OCI-LY1 (cell line): ENCODE data around the gene PDZRN3.

Experiments
- H2AFZ ChIP-seq: fragments of 200-600 bp; sonication (generic), shearing (Covaris generic); 2 replicates; pipeline ENCODE4 v1.6.0; 2014; ENCODE audit warnings: antibody characterized with exemption, mild to moderate bottlenecking, low read length
- H3F3A ChIP-seq: fragments of 200-600 bp; sonication (generic), shearing (Covaris generic); 2 replicates; pipeline ENCODE4 v1.6.0; 2014; ENCODE audit warnings: mild to moderate bottlenecking, antibody characterized with exemption, low read length, moderate library complexity; ENCODE audit not compliant: insufficient read depth
- H3K27ac ChIP-seq: fragments of 200-600 bp; sonication (generic); 2 replicates; pipeline ENCODE4 v1.5.1; 2014; ENCODE audit warnings: low read length, mixed run types, mild to moderate bottlenecking, low read depth; ENCODE audit not compliant: poor library complexity, severe bottlenecking
- H3K27me3 ChIP-seq: fragments of 200-600 bp; sonication (generic); 2 replicates; pipeline ENCODE4 v1.6.0; 2014; ENCODE audit warnings: antibody characterized with exemption, mild to moderate bottlenecking, low read length, moderate library complexity; ENCODE audit not compliant: insufficient read depth
- H3K36me3 ChIP-seq: fragments of 200-600 bp; sonication (generic); 2 replicates; pipeline ENCODE4 v1.6.1; 2014; ENCODE audit warnings: mild to moderate bottlenecking, antibody characterized with exemption, low read length, moderate library complexity, mixed read lengths; ENCODE audit not compliant: insufficient read depth
- H3K4me1 ChIP-seq: fragments of 200-600 bp; sonication (generic); 2 replicates; pipeline ENCODE4 v1.5.1; 2014; ENCODE audit warnings: mild to moderate bottlenecking, low read length, moderate library complexity; ENCODE audit not compliant: insufficient read depth, severe bottlenecking
- H3K4me2 ChIP-seq: fragments of 200-600 bp; sonication (generic), shearing (Covaris generic); 2 replicates; pipeline ENCODE4 v1.6.1; 2014; ENCODE audit warnings: low read length
- H3K4me3 ChIP-seq: fragments of 200-600 bp; sonication (generic); 2 replicates; pipeline ENCODE4 v1.5.1; 2014; ENCODE audit warnings: low read length, low read depth, mild to moderate bottlenecking, mixed read lengths; ENCODE audit not compliant: poor library complexity, severe bottlenecking
- H3K79me2 ChIP-seq: fragments of 200-600 bp; shearing (Covaris generic); 2 replicates; pipeline ENCODE4 v1.6.1; 2016; ENCODE audit warnings: mixed run types, low read length, mixed read lengths; ENCODE audit not compliant: insufficient read depth
- H3K9ac ChIP-seq: fragments of 200-600 bp; sonication (generic), shearing (Covaris generic); 2 replicates; pipeline ENCODE4 v1.6.1; 2014; ENCODE audit warnings: mild to moderate bottlenecking, low read length, mixed read lengths
- H3K9me2 ChIP-seq: fragments of 200-600 bp; sonication (generic), shearing (Covaris generic); 2 replicates; pipeline ENCODE4 v1.6.1; 2014; ENCODE audit warnings: low read depth, mild to moderate bottlenecking, low read length, mixed read lengths
- H3K9me3 ChIP-seq: fragments of 200-600 bp; shearing (Covaris generic); 2 replicates; pipeline ENCODE4 v1.6.1; 2014; ENCODE audit warnings: low read length, mixed read lengths
- H4K20me1 ChIP-seq: fragments of 200-600 bp; sonication (generic), shearing (Covaris generic); 2 replicates; pipeline ENCODE4 v1.6.0; 2016; ENCODE audit warnings: mild to moderate bottlenecking, low read length; ENCODE audit not compliant: insufficient read depth
- EZH2 ChIP-seq: fragments of 200-600 bp; sonication (generic), shearing (Covaris generic); IDR thresholded peaks from 2 replicates; pipeline ENCODE4 v1.8.0; 2017; ENCODE audit warnings: borderline replicate concordance, mixed run types, mild to moderate bottlenecking, antibody characterized with exemption, low read length, moderate library complexity, mixed read lengths
- TF ChIP-seq, protein P1 (sequence below): fragments of 200-600 bp; sonication (generic), shearing (Covaris generic); IDR thresholded peaks from 2 replicates; pipeline ENCODE4 v1.5.1; 2017; ENCODE audit warnings: mild to moderate bottlenecking, antibody characterized with exemption, low read length, moderate library complexity, mixed read lengths

Gene PDZRN3

GRCh38 chr3:73601011-73601410 is 23.7 kb downstream of the PDZRN3 start:
- Histone ChIP-seq H3K4me3 (no peak overlapping the region), H3K27ac (no peak overlapping the region), H3K9me3 (no peaks in the 10 kb centered on the region), H3K36me3 (no peaks in the 10 kb centered on the region), H3K27me3 (no peaks in the 10 kb centered on the region), H3F3A (no peaks in the 10 kb centered on the region), H2AFZ (no peak overlapping the region), H3K79me2 (no peaks in the 10 kb centered on the region), H3K4me2 (no peak overlapping the region), H3K4me1 (no peaks in the 10 kb centered on the region), H4K20me1 (no peaks in the 10 kb centered on the region), H3K9ac (no peak overlapping the region), H3K9me2 (no peaks in the 10 kb centered on the region)
- TF ChIP-seq, protein P1, sequence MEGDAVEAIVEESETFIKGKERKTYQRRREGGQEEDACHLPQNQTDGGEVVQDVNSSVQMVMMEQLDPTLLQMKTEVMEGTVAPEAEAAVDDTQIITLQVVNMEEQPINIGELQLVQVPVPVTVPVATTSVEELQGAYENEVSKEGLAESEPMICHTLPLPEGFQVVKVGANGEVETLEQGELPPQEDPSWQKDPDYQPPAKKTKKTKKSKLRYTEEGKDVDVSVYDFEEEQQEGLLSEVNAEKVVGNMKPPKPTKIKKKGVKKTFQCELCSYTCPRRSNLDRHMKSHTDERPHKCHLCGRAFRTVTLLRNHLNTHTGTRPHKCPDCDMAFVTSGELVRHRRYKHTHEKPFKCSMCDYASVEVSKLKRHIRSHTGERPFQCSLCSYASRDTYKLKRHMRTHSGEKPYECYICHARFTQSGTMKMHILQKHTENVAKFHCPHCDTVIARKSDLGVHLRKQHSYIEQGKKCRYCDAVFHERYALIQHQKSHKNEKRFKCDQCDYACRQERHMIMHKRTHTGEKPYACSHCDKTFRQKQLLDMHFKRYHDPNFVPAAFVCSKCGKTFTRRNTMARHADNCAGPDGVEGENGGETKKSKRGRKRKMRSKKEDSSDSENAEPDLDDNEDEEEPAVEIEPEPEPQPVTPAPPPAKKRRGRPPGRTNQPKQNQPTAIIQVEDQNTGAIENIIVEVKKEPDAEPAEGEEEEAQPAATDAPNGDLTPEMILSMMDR: no peak
- no peak for TF ChIP-seq EZH2

DNA sequence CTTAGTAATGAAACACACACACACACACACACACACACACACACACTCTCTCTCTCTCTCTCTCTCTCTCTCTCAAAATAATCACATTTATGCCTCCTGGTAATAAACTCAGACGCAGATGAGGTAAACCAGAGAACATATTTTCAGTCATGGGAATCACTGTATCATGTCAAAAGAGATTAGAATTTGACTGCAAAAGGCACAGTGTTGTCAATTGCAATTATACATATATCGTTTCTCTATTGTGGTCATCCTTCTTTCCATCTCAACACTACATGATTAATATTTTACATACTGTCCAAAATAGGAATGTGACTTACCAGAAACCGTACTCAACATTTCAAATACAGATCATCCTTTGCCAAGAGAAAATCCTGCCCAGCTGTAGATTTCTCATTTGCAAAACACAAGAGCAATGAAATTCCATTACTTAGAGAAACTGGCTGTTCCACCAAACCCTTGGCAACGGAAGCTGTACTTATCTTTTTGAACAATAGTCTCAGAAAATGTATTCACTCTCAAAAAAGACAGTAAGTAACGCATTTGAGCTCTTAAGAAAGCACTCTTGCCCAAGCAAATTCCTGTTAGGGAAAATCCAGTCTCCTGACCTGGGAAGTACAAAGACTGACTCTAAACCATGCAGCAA is 24.3 kb downstream of the PDZRN3 start:
- no peaks in the 10 kb centered on the region for H3K9me2 ChIP-seq
- H4K20me1 ChIP-seq: no peaks in the 10 kb centered on the region
- H3K27ac ChIP-seq: no peak overlapping the region
- no peaks in the 10 kb centered on the region for H3F3A ChIP-seq
- H3K27me3 ChIP-seq: no peaks in the 10 kb centered on the region
- no peak overlapping the region for H3K9ac ChIP-seq
- H2AFZ ChIP-seq: no peak overlapping the region
- H3K79me2 ChIP-seq: no peaks in the 10 kb centered on the region
- no peak overlapping the region for H3K4me2 ChIP-seq
- H3K4me3 ChIP-seq: no peak overlapping the region
- no peaks in the 10 kb centered on the region for H3K4me1 ChIP-seq
- no peak for TF ChIP-seq EZH2
- TF ChIP-seq, protein P1: no peak
- H3K9me3 ChIP-seq: no peaks in the 10 kb centered on the region
- no peaks in the 10 kb centered on the region for H3K36me3 ChIP-seq

DNA sequence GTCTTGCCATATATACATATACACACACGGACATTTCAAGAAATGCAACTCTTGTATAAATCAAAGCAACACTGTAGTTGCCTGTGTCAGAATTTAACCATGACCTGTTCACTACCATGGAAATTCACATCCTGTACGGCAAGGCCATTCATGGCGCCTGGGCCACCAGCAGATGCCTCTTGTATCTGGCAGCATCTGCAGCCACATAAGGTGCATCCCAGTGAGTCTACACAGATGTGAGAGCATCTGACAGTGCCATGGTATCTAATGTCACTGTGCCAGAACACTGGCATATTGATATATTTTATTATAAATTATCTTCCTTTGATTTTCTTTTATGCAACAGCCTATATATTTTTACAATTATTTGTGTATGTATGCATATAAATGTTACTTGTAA is 25.1 kb downstream of the PDZRN3 start:
- Histone ChIP-seq H3K27ac (no peak overlapping the region), H3K4me3 (no peak overlapping the region), H3K9me3 (no peaks in the 10 kb centered on the region), H3K79me2 (no peaks in the 10 kb centered on the region), H3K27me3 (no peaks in the 10 kb centered on the region), H3K4me1 (no peaks in the 10 kb centered on the region), H3K4me2 (no peak overlapping the region), H3K9me2 (no peaks in the 10 kb centered on the region), H2AFZ (no peak overlapping the region), H3K9ac (no peak overlapping the region), H4K20me1 (no peaks in the 10 kb centered on the region), H3K36me3 (no peaks in the 10 kb centered on the region), H3F3A (no peaks in the 10 kb centered on the region)
- TF ChIP-seq EZH2: no peak
- TF ChIP-seq, protein P1: no peak
